Measurements from ENCODE around the gene IGF2.

IGF2 gene

DNA sequence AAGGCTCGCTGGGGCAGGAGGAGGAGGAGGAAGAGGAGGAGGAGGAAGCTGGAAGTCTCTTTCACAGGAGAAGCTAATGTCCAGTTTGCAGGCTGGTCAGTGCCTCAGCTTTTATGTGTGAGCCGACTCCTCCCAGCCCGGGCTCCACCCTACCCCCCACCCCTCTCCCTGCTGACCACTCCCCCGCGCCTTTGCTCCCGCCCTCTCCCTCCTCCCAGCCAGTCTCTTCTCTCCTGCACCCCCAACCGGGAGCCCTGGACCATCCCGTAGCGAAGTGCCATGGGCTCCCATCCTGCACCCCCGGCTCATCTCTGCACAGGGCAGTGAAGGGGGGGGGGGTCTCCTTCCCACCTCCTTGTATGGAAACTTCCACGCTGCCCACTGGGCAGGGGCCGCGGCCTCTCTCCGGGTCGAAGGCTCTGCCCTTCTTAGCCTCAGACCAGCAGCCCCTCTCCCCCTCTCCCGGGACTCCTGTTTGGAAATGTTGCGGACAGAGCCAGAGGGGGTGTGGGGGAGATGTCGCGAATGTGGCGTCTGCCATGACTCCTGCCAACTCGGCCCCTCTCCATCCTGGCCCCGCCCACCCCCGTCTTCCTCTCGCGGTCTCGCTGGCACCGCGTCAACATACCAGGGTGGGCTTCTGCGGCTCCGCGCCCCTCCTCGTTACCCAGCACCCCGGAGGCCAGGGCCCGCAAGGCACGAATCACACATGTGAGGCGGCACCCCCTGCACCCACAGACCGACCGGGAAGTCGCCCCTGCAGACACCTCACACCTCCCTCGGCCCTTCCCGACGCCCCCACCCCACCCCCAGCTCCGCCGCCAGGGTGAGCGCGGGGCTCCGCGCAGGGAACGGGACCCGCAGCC is 1.8 kb downstream of the IGF2 start:
- no peak for DNase-seq (ENCODE audit: low spot score)

DNA sequence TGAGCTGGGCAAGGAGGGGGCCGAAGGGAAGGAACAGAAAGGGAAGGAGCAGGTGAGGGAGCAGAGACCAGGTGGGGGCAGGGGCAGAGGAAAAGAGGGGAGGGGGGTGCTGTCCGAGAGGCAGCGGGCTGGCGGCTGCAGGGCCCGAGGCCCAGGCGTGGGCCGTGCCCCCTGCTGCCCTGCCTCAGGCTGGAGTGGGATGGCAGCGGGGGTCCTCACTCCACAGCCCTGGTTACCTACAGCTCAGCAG is 2.3 kb downstream of the IGF2 start:
- DNase-seq (ENCODE audit: low spot score) (no peak), FAIRE-seq (no peak)

More for the DNA sequence above, 1.8 kb downstream of the IGF2 start:
- no peak for FAIRE-seq

DNA sequence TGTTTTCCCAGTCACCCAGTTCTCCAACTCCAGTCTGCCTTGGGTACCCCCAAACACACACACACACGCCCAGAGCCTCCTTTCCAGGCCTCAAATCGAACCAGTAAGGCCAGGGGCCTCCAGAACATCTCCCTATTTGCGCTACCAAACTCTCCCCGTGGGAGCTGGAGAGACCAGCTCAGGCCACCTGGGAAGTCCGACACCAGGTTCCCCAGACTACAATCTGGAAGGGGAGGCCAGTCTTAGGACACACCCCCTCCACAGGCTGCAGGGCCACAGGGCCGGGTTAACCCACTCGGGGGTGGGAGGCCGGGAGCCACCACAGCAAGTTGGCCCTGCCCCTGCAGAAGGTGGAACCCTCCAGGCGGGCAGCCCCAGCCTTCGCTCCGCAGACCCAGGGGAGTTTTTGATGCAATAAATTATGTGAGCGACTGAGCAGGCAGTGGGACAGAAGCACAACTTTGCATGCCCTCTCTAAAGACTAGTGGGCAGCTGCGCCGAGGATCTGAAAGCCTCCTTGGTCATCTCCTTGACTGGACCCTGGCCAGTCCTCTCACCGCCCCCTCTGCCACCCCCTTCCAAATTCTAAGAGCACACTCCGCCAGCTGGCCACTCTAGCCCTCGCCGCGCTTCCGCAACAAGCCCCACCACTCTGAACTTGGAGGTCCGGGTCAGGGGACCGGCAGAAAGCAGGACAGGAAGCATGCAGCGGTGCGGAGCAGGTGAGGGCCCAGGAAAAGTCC is 2.8 kb downstream of the IGF2 start:
- no peak for DNase-seq (ENCODE audit: low spot score)
- no peak for FAIRE-seq

DNA sequence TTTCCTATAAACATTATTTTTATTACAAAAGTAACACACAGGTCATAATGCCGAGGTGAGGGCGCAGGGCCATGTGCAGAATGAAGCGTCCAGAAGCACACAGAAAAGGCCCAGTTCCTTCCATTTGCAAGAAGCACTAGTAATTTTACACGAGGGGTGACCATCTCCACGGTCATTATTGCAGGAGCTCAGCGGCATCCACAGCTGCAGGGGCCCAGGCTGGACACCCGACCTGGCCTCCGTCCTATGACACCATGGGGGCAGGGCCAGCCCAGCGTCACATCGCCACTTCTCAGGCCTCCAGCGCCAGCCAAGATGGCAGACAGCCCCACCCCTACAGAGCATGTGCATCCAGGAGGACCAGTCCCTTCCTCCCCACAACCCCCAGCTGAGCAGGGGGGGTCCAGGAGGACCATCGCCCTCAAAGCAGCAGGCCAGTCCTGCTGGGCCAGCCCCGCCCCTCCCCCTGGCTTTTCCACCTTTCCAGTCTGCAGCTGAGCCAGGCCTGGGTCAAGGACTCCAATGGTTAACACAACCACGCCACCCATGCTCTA is 3.5 kb downstream of the IGF2 start:
- no peak for FAIRE-seq
- DNase-seq (ENCODE audit: low spot score): no peak

DNA sequence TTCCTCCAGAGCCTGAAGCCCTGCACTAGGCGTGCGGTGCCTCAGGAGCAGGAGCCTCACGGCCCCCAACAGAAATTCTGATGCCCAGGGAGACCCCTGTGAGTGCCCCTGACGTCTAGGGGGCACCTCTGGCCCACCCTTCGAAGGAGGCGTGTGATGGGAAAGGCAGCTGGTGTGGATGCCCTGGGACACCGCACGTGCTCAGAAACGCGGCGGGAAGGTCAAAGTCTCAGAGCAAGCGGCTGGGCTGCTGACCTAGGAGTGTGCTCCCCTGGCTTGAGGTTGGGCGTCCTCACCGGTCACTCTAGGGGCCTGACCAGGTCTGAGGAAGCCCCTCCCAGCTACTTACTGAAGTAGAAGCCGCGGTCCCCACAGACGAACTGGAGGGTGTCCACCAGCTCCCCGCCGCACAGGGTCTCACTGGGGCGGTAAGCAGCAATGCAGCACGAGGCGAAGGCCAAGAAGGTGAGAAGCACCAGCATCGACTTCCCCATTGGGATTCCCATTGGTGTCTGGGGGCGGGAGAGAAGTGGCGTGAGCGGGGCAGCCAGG is 4.1 kb downstream of the IGF2 start:
- DNase-seq (ENCODE audit: low spot score) (no peak), FAIRE-seq (no peak)

DNA sequence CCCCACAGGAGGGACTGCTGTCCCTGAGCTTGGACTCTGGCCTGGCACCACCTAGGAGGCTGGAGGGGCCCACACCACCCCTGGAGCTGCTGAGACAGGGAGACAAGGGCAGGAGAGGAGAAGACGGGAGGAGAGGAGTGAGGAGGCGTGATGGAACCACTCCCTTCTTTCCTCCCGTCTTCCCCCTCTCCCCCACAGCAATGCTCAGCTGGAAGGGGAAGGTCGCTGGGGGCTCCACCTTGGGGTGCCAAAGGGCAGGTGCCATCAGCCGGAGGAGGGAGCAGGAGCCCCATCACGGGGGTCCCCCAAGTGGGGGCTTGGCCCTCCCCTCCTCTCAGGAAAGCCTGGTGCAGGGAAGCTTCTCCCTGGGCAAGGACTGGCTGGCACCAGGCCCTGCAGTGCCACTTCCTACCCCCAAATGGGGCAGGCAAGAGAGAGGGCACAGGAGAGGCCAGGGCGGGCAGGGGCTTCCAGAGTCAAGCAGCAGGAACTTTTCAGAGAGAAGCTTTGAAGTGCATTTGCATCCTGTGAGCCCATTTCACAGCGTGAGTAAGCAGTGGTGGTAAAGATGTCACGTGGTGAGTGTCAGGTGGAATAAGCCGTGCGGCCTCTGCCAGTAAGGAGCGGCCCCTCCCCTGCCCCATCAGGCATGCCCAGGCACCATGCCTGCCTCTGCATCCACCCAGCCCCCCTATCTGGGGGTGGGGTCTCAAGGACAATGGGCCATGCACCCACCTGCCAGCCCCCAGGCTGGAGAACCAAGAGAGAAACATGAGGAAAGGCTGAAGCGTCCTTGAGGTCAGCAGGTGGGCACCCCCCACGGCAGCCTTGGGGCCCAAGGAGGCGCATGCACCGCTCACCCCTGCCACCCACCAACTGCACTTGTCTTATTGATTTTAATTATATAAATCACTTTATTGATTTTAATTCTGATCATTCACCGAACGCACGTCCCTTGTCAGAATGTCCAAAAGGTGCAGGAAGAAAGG is 4.9 kb downstream of the IGF2 start:
- FAIRE-seq (no peak), DNase-seq (ENCODE audit: low spot score) (no peak)

DNA sequence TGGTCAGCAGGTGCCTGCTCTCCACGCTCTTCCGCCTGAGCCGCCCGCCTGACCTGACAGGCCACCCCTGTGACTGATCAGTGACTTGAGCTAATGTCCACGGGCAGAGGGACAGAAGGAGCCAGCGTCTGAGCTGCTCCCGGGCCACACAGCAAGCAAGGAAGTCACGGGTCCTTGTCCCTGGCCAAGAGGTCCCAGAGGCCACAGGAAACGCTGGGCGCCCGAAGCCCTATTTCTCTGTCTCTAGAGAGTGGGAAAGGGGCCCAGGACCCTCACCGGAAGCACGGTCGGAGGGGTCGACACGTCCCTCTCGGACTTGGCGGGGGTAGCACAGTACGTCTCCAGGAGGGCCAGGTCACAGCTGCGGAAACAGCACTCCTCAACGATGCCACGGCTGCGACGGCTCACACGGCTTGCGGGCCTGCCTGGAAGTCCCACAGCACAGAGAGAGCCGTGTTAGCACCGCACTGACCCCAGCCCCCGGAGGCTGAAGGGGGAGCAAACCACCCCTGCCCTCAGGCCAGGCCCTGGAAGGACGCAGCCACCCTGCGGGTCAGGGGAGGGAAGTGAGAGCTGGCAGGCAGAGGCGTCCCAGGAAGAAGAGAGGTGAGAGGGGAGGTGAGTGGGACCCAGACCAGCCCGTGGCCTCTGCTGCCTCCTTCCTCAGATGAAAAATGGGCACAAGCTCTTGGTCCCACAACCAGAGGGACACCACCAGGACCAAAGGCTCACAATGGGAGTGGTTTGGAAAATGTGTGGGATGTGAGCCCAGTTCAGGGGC is 5.8 kb downstream of the IGF2 start:
- FAIRE-seq: no peak
- DNase-seq (ENCODE audit: low spot score): no peak

DNA sequence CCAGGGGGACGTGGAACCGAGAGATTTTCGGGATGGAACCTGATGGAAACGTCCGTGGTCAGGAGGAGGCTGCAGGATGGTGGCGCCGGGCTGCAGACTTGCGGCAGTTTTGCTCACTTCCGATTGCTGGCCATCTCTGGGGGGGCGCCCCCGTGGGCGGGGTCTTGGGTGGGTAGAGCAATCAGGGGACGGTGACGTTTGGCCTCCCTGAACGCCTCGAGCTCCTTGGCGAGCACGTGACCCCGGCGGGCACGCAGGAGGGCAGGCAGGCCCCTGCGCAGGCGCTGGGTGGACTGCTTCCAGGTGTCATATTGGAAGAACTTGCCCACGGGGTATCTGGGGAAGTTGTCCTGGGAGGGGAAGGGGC is 6.3 kb downstream of the IGF2 start:
- FAIRE-seq: no peak

DNA sequence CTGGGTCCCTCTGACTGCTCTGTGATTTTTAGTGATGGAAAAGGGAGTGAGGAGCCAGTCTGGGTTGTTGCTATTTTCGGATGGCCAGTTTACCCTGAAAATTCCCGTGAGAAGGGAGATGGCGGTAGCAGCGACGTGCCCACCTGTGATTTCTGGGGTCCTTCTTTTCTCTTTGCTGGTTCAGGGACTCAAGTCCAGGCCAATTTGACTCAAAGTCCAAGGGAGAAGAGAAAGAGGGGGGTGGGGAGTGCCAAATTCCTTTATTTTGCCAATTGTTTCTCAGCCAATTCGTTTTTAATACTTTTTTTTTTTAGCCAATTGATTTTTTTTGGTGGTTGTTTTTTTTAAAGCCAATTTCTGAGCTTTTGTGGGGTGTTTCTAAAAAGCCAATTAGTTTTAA is 6.9 kb downstream of the IGF2 start:
- DNase-seq (ENCODE audit: low spot score) (no peak), FAIRE-seq (no peak)

More for the DNA sequence above, 6.3 kb downstream of the IGF2 start:
- DNase-seq (ENCODE audit: low spot score): no peak

DNA sequence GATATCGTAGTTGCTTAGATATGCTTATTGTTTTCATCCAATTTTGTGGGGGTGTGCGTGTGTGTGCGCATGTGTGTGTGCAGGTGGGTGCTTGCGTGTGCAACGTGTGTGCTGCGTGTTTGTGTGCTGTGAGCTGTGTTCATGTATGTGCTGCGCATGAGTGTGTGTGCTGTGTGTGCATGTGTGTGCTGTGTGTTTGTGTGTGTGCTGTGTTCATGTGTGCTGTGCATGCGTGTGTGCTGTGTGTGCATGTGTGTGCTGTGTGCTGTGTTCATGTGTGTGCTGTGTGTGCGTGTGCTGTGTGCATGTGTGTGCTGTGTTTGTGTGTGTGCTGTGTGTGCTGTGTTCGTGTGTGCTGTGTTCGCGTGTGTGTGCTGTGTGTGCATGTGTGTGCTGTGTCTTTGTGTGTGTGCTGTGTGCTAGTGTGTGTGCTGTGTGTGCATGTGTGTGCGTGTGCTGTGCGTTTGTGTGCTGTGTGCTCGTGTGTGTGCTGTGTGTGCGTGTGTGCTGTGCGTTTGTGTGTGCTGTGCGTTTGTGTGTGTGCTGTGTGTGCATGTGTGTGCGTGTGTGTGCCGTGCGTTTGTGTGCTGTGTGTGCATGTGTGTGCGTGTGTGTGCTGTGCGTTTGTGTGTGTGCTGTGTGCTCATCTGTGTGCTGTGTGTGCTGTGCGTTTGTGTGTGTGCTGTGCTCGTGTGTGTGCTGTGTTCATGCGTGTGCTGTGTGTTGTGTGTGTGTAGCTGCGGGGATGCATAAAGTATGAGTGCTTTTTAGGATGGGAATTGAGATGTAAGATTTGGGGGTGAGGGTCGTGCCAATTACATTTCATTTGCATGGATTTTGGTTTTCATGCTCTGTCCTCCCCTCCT is 7.6 kb downstream of the IGF2 start:
- DNase-seq (ENCODE audit: low spot score) (no peak), FAIRE-seq (no peak)

DNA sequence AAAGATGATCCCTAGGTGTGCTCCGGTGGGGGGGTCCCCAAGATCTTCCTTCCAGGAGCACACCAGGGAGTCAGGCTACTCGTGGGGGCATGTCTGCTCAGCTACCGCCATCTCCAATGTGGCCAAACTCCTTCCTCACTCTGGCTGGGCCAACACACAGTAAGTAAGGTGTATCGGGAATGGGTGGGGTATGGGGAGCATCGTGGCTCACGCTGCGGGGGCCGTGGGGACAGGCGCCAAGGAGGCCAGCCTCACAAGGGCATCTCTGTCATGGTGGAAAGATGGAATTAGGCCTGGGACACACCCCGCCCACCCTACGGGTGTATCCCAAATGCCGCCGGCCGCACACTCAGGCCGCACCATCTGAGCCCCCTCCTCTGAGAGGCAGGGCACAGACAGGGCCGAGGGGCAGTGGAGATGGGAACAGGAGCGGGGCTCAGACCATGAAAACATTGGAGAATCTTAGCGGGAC is 8.3 kb downstream of the IGF2 start:
- DNase-seq (ENCODE audit: low spot score) (no peak), FAIRE-seq (no peak)

DNA sequence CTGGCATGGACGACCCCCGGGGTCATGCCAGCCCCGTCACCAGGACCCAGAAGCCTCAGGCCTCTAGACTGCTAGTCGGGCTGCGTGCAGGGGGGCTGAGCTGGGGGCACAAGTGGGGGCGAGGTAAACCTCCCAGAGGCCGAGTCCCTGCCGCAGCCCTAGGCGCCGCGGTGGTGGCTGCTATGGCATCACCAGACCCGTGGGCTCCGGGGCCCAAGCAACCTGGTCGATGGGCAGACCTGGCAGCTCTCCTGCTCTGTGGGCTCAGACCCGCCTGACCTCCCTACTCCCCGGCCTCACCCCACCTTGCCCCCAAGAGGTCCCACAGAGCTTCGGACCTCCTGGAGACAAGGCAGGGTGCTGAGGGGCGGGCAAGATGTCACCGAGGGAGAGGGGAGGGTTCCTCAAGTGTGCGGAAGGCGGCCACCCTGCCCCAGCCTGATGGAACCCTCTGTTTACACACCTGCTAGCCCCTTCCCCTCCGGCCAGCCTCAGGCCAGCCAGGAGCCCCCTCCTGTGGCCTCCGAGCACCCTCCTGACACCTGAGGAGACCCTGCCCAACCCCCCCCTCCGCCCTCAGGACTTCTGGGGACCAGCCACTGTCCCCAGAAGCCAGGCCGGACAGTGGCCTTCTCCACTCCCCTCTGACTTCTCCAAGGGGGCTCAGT is 9.4 kb downstream of the IGF2 start:
- FAIRE-seq: no peak

DNA sequence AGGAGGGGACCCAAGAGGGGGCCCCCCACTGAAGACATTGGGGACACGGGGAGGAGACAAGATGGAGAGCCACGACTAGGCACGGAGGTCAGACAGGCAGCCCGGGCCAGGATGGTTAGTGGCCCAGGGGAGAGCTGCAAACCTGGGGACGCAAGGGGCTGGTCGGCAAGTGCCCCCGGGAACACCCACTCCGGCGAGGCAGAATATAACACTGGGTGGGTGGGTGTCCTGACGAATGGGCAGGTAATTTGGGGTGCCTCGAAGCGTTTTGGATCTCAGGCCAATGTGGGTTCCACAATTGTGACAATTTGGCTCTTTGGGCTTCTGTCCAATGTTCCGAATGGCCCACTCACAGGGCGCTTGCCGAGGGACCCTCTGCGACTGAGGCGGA is 9.9 kb downstream of the IGF2 start:
- FAIRE-seq (no peak), DNase-seq (ENCODE audit: low spot score) (no peak)

More for the DNA sequence above, 9.4 kb downstream of the IGF2 start:
- no peak for DNase-seq (ENCODE audit: low spot score)

DNA sequence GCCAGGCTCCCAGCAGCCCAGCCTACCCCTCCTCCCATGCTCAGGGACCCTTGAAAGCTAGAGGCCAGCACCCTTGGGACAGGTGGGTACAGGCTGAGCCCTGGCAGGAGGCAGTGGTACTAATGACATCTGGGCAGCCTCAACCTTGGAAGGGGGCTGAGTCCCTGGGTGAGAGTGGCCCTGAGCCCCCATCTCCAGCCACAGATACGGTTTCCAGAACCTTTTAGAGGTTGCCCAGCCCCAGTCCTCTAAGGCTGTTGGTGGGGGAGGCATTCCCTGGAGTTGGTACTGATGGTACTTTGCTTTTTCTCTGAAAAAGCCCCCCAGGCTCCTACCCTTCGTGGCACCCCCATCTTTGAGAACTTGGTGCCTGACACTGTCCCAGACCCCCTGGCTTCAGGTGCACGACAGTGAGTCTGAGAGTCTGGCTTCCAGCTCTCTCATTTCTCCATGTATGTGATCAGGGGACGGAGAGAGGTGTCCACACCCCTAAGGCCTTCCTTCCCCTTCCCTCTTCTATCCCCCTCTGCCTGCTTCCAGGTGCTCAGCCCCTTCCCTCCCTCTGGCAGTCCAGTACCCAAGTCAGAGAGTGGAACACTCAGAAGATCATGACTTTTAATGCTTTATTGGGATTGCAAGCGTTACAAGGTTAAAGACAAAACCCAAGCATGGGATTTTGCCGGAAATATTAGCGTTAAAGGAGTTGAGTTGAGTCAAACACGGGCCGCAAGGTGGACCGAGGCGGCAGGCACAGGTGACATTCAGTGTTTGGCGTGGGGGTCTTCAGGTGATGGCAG is 10.5 kb downstream of the IGF2 start:
- DNase-seq (ENCODE audit: low spot score): no peak
- no peak for FAIRE-seq

DNA sequence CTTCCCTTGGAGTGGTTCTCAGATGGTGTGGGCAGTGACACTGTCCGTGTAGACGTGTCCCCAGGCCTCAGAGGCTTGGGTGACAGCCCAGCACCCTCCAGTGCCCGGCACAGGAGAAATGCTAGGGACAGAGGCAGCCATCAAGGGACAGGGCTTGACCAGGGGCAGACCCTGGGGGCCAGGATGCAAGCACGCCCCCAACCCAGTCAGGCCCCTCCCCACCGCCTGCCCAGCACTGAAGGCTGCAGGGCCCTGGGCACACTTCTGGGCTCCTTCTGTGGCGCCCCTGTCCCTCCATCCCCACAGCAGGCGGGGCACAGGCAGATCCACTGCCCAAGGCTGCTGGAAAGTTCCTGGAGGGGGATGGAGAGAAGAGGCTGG is 11.1 kb downstream of the IGF2 start:
- DNase-seq (ENCODE audit: low spot score) (no peak), FAIRE-seq (no peak)

DNA sequence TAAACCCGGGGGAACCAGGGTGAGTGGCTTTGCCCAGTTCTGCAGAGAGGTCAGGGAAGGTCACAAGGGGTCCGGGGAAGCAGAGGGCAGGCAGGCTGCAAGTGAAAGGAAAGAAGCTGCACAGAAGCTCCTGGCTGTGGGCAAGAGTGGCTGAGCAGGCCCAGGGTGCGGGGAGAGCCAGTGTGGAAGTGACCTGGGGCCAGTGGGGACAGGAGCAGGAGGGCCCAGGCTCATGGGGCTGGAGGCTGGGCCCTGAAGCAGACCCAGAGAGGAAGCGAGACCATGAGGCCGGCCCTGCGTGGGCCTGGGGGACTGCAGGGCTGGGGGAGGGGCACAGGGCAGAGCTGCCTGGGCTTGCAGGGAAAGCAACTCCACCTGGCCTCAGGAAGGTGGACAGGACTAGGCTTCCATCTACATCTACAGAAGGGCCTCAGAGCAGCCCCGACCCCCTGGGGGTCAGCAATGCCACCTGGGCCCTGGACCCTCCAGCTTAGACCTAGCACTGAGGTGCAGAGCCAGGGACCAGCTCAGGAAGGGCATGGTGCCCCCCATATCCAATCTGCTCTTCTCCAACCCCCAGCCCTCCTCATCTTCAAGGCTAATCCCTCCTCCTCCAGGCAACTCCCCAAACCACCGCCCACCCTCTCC is 11.6 kb downstream of the IGF2 start:
- FAIRE-seq (no peak), DNase-seq (ENCODE audit: low spot score) (no peak)

DNA sequence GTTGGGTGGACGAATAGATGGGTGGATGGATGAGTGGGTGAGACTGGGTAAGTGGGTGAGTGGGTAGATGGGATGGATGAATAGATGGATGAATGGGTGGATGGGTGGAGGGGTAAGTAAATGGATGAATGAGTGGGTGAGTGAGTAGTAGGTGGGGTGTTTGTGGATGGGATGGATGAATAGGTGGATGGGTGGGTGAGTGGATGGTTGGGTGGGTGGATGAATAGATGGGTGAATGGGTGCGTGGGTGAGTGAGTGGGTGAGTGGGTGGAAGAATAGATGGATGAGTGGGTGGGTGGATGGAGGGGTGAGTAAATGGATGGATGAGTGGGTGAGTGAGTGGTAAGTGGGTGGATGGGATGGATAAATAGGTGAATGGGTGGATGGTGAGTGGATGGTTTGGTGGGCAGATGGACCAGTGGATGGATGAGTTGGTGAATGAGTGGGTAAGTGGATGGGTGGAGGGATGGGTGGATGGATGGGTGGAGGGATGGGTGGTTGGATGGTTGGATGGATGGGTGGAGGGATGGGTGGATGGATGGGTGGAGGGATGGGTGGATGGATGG is 12.6 kb downstream of the IGF2 start:
- FAIRE-seq (no peak), DNase-seq (ENCODE audit: low spot score) (no peak)

Data from RCC 7860 (cell line).